T47D (cell line): Measurements from ENCODE around the gene IFT80.
"Not testable (repeated sequence)": the region's sequence is repeated elsewhere in the genome, so short reads cannot be mapped to it uniquely, and the experiment has no call there.

Experiments used
- DNase-seq, 2 experiments: peaks; one replicate each; pipeline versions ENCODE4 v3.0.0 to v3.0.0-alpha.2; 2011 to 2012; ENCODE audit warnings: low read depth in 1 of 2, low spot score in 1 of 2
- JUND ChIP-seq: IDR thresholded peaks from 2 replicates; pipeline ENCODE4 v1.6.1; 2012; ENCODE audit warnings: low read depth
- in situ Hi-C: cut with HindIII; loops from 2 replicates; pipeline ENCODE4 v1.10.0; 2016; ENCODE audit warnings: low sequenced_read_pairs, low pct_unique_long_range_greater_than_20kb

The IFT80 gene

GRCh38 chr3:160330109-160330508 is 68.9 kb downstream of the IFT80 start:
- DNase-seq, result no peak
- TF ChIP-seq JUND, result no peak
- in situ Hi-C loops, result no loop called here

DNA sequence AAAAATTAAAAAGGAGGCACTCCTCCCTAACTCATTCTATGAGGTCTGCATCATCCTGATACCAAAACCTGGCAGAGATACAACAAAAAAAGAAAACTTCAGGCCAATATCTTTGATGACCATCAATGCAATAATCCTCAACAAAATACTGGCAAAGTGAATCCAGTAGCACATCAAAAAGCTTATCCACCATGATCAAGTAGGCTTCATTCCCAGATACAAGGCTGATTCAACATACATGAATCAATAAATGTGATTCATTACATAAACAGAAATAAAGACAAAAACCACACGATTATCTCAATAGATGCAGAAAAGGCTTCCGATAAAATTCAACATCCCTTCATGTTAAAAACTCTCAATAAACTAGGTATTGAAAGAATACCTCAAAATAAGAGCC is 72.7 kb downstream of the IFT80 start:
- in situ Hi-C loops, DNase-seq: not testable (repeated sequence)

DNA sequence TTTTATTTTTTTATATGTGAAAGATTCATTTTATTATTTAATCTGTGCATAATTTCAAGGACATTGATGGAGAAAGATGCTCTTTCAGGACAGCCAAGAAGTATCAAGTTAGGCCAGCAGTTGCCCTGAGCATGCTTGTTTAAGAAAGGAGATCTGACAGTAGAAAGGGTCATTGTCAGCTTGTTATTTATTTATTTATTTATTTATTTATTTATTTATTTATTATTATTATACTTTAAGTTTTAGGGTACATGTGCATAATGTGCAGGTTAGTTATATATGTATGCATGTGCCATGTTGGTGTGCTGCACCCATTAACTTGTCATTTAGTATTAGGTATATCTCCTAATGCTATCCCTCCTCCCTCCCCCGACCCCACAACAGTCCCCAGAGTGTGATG is 77.2 kb downstream of the IFT80 start:
- in situ Hi-C loops, DNase-seq: not testable (repeated sequence)

GRCh38 chr3:160319322-160319721 is 79.7 kb downstream of the IFT80 start:
- in situ Hi-C loops, result no loop called here
- DNase-seq, result no peak
- no peak for TF ChIP-seq JUND

DNA sequence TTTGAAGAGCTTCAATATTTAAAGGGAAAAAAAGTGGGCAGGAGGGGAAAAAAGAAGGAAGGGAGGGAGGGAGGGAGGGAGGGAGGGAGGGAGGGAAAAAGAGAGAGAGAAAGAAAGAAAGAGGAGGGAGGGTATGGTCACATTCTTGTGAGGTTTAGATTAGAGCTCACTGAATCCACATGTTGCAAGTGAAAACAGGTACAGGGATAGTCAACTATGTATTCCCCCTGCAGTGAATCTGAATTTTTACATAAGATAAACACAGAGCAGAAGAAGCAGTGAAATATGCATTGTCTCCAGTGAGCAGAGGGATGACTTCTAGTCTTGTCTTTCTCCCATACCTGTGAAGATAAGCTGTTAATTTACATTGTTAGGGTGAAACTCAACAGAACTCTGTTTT is 84.0 kb downstream of the IFT80 start:
- DNase-seq, result no peak
- no peak for TF ChIP-seq JUND
- in situ Hi-C loops, result no loop called here

GRCh38 chr3:160312014-160312624 is 86.9 kb downstream of the IFT80 start:
- in situ Hi-C loops, result no loop called here
- TF ChIP-seq JUND, result no peak
- DNase-seq, result no peak

DNA sequence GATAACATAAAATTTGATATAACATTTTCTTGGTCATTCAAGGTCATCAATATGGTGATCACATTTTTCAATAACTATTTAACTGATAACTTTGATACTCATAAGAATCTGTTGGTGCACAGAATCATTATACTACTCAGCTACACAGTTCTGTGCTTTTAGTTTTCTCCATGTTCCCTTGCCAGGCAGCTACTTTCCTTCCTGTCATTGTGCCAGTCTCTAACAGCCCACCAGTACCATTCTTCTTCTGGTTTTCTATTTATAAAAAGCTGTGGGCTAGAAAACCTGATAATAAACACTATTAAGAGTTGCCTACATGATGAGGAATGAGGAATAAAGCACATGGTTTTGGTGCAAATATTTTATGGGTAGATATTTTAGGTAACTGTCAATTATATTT is 96.2 kb downstream of the IFT80 start:
- no peak for DNase-seq
- in situ Hi-C loops, result no loop called here
- no peak for TF ChIP-seq JUND

GRCh38 chr3:160296591-160296990 is 102.4 kb downstream of the IFT80 start:
- no peak for DNase-seq
- no peak for TF ChIP-seq JUND

DNA sequence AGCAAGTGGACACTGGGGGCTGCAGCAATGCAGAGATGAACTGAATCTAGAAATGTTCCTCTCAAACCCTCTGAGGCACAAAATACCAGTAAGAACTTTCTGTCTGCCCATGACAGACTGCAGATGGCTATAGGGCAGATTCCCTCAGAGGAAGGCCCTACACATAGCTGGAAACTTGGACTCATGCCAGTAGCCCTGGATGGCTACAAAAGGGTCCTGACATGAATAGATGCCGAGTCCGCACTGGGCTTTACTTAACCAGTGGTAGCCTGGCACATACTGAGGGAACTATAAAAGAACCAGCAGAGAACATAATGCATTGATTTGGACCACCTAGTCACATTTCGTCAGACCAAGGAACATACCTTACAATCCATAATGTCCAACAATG is 107.1 kb downstream of the IFT80 start:
- in situ Hi-C loops, result no loop called here
- no peak for TF ChIP-seq JUND
- no peak for DNase-seq

More at GRCh38 chr3:160296591-160296990, 102.4 kb downstream of the IFT80 start:
- in situ Hi-C loops, result no loop called here

DNA sequence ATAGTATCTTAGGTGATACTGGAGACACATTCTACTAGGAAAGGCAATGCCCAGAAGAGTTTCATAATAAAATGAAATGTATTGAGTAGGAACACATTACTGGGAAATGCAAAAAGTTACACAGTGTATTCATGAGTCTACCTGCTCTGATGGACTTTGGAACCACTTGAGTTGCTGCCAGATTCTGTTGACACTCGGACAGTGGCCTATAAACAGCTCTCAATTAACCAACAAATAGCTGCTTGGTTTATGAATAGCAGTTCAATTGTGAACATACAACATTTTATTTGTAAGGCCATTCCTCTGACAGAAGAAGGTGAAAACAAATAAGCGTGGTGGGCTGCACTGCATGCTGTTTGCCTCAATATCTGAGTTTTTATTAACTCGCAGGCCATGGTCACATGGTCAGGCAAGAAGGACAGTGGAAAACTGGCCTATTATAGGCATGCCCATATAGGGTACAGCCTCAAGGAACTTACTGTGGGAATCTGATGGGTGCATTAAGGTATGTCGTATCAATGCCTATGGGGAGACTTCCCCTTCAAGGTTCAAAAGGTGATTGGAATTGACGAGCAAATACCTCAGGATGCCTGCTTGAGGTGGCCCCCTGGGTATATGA is 107.6 kb downstream of the IFT80 start:
- DNase-seq, result no peak
- in situ Hi-C loops, result no loop called here
- TF ChIP-seq JUND, result no peak

DNA sequence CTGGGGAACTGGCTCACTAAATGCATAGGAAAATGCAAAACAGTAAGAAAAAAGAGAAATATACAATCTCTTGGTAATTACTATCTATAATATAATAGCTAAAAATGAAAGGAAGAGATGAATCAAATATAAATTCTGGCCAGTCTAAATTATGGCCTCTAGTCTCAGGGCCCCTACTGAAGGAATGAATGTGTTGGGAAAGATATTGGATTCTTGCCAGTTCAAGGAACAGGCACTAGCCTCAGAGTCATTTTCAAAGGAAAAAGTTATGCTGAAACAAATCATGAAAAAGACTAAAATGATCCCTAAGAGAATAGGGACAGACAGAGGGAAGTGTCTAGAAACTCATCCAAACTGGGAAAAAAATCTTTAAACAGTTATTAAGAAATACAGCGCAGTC is 111.4 kb downstream of the IFT80 start:
- DNase-seq, result no peak
- TF ChIP-seq JUND, result no peak
- in situ Hi-C loops, result no loop called here

GRCh38 chr3:160286231-160286630 is 112.8 kb downstream of the IFT80 start:
- in situ Hi-C loops, result no loop called here
- no peak for TF ChIP-seq JUND
- no peak for DNase-seq

DNA sequence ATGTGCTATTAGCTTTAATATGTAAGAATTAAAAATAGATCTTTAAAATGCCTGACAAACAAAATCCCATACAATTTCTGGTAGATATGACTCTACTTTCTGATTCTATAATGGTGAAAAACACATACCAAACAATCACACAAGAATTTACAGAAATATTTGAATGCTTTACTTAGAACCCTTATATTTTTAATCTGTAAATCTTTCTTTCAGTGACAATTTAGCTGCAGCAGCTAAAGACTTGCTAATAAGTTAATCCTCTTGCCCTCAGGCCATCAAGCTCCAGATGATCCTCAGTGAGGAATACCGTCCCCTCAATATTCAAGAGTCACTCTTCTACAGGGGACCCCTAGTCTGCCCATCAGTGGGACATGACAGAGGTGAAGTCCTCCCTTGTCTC is 118.2 kb downstream of the IFT80 start:
- no peak for DNase-seq
- TF ChIP-seq JUND, result no peak
- in situ Hi-C loops, result no loop called here

DNA sequence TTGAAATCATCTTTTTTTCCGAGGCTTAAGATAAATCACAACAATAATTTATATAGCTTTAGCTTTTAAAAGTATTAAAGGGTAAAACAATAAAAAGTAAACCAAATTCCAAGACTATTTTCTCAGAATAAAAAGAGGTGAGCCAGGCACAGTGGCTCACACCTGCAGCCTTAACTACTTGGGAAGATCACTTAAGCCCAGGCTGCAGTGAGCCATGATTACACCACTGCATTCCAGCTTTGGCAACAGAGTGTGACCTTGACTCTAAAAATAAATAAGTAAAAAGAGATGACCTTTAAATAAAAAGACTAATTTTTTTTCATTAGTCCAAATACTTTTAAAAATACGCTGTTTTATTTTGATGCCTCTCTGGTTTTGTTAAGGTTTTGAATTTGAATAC is 119.4 kb downstream of the IFT80 start:
- DNase-seq, result no peak
- TF ChIP-seq JUND, result no peak
- in situ Hi-C loops, result no loop called here
